Measurements from ENCODE around the gene SHISA7.

SHISA7 gene

DNA sequence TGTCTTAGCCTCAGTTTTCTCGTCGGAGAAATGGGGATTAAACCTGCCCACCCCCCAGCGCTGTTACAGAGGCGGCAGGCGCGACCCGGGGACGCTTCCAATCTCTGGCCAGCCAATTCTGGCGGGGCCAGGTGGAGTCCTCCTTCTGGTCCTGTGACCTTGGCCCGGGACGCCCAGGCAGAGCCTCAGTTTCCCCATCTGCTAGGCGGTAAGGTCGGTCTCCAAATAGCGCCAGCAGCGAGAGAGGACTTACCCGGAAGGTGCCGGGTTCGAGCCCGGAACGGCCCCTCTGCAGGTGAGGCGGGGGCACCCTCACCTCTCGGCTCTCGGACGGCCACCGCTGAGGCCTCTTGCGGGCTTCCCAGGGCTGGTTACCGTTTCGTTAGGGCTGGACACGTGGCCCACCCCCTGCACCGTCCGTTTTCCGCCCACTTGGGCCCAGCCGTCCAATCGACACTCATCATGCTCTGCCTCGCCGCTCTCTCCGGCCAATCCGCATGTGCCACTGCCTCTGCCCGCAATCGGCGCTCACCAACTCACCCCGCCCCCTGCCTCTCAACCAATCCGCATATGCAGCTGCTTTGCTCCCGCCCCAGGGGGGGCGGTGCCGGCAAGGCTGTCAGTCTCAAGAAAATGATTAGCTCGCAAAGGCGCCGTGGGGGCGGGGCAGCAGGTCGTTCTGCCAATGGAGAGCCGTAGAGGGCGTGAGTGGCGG lies 18.3 kb upstream of the SHISA7 start, which contains the start of gene ISOC2:
Gene ISOC2, minus strand, starts transcription at position 384 of the 715 bp plus-strand sequence. CDS start 5,156 bp downstream, outside the sequence.
- TF ChIP-seq ZFX (IDR thresholded peaks at IDR 0.05; ENCODE audit: borderline replicate concordance) (no peak), CTCF (IDR thresholded peaks at IDR 0.05) (no peak)
- H3K27ac ChIP-seq: peak within 1 kb of the TSS; percentile 91

GRCh38 chr19:55460670-55461258 lies 17.7 kb upstream of the SHISA7 start:
- TF ChIP-seq ZFX (IDR thresholded peaks at IDR 0.05; ENCODE audit: borderline replicate concordance) (no peak), CTCF (IDR thresholded peaks at IDR 0.05) (no peak)
- H3K27ac ChIP-seq: peak overlapping the region; percentile 91

GRCh38 chr19:55459950-55460657 lies 17.0 kb upstream of the SHISA7 start:
- TF ChIP-seq ZFX (IDR thresholded peaks at IDR 0.05; ENCODE audit: borderline replicate concordance): no peak
- TF ChIP-seq CTCF (IDR thresholded peaks at IDR 0.05): no peak
- peak overlapping the region; percentile 91 for H3K27ac ChIP-seq

DNA sequence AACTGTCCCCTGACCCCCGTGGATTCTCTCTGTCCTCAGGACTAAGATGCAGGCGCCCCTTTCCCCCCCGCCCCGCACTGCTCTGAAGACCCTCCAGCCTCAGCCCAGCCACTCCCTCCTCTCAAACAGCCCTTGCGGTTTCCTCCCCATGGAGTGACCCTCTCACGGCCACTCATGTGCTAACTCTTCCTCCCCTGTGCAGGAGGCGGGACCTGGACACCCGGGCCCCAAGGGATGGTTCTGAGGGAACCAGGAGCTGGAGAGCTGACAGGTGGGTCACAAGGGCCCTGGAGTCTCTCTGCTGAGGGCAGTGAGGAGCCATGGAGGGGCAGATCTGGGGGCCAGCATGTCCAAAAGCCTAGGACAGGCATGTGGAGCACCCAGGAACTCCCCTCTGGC lies 16.4 kb upstream of the SHISA7 start:
- H3K27ac ChIP-seq: peak overlapping the region; percentile 91
- no peak for TF ChIP-seq ZFX (IDR thresholded peaks at IDR 0.05; ENCODE audit: borderline replicate concordance)

DNA sequence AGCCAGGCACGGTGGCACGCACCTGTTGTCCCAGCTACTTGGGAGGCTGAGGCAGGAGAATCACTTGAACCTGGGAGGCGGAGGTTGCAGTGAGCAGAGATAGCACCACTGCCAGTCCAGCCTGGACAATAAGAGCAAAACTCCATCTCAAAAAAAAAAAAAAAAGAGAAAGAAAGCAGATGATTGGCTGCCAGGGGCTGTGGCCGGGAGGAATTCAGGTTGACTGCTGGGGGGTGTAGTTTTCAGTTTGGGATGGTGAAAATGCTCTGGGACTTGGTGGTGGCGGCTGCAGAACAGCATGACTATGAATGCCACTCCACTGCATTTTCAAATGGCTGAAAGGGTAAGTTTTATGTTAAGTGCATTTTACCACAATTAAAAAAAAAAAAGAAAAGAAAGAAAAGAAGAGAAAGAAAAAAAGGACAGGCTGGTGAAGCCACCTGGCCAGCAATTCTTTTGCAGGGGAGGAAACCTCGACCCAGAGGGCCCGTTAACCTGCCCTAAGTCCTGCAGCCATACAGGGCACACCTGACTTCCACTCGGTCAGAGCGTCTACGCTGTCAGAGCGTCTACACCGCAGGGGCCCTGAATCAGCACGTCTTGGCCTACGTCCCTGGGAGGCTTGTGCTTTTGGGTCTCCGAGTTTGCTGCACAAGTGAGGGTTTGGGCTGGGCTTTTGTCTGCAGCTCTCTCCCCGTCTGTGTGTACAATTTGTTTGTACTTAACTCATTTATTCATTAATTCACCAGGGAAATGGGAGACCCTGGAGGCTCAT lies 14.8 kb upstream of the SHISA7 start:
- TF ChIP-seq CTCF (IDR thresholded peaks at IDR 0.05) (no peak), ZFX (IDR thresholded peaks at IDR 0.05; ENCODE audit: borderline replicate concordance) (no peak)
- H3K27ac ChIP-seq: no peak overlapping the region

DNA sequence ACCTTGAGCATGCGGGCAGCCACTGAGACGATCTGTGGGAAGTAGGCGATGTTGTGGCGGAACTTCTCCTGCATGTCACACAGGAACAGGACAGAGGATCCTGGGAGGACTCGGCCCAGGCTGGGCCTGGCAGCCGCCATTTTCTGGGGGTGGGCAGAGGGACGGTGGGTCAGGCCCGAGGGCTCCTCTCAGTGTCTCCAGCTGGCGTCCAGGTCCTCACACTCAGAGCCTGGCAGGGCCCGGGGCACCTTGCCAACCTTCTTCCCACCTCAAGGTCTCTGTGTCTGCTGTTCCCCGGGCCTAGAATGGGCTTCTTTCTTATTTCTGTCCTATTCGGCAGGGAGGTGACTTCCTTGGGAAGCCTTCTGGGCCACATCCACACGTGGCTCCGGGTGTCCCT lies 13.2 kb upstream of the SHISA7 start:
- no peak for TF ChIP-seq ZFX (IDR thresholded peaks at IDR 0.05; ENCODE audit: borderline replicate concordance)
- TF ChIP-seq CTCF (IDR thresholded peaks at IDR 0.05): no peak
- H3K27ac ChIP-seq: no peak overlapping the region

GRCh38 chr19:55455576-55456235 lies 12.6 kb upstream of the SHISA7 start:
- no peak for TF ChIP-seq ZFX (IDR thresholded peaks at IDR 0.05; ENCODE audit: borderline replicate concordance)
- no peak for TF ChIP-seq CTCF (IDR thresholded peaks at IDR 0.05)
- H3K27ac ChIP-seq: no peak overlapping the region

Data from 22Rv1 (cell line).